GM12875 (cell line): ENCODE data around the gene CST4.

Experiments
- H3K4me3 ChIP-seq: one replicate; pipeline ENCODE4 v1.5.1; 2011; ENCODE audit warnings: low read depth, low read length, control low read depth
- CTCF ChIP-seq: IDR thresholded peaks from 2 replicates; pipeline ENCODE4 v1.5.1; 2011; ENCODE audit warnings: low read depth, mild to moderate bottlenecking, control low read depth, inconsistent platforms, low read length, moderate library complexity, borderline replicate concordance; ENCODE audit not compliant: insufficient read depth

CST4 gene

DNA sequence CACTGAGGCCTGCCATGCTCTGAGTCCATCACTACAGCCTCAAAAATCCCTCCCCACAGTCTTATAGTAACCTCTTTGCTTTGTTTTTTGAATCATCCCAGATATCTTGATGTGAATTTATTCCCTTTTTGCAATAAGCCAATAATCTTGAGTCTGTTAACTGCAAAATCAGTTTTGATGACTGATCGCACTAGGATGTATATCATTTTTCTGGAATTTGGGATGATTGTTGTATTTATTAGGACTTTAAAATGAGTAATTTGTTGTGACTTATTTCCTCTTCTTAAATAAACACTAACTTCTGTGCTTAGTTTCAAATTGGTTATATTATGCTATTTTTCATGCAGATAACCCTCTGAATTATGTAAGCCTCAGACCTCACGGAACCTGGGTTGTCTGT lies 5.6 kb downstream of the CST4 start:
- no peak overlapping the region for H3K4me3 ChIP-seq
- no peak for TF ChIP-seq CTCF

GRCh38 chr20:23680146-23680545 lies 8.7 kb downstream of the CST4 start:
- TF ChIP-seq CTCF: no peak
- H3K4me3 ChIP-seq: no peak overlapping the region

DNA sequence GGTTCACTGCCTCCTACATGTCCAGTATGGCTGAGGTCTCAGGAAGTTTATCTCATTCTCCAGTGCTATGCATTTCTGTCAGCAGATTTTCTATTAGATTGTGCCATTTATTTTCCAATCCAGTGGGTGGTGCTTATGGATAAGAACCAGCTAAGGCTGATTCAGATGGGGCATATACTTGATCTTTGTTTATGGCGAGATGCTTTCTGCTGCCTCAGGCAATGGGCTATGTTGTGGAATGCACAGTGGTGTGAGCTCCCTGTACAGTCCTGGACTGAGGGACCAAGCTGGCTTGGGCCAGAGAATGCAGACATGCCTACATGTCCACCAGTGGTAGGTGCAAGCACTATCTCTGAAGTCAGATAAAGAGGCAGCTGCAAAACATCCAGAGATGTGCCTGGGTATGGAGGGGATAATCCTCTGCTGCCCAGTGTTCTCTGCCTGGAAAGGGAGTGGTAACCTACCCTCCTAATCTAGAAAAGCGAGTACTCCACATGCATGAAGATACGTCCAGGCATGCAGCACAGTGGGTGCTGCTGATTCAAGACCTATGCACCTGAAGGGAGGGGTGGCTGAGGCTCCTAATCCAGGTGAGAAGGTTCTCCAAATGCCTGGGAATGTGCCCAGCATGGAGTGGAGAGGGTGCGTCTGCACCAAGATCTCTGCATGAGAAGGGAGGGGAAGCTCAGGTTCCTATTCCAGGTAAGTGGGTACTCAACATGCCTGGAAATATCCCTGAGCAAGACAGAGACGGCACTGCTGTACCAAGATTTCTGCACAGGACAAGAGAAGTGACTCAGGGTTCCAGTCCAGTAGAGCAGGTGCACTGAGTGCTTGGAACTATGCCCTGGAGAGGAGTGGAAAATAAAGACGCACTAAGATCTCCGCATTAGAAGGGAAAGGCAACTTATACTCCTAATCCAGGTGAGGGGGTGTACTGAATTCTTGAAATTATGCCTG lies 9.4 kb downstream of the CST4 start:
- H3K4me3 ChIP-seq: no peak overlapping the region
- no peak for TF ChIP-seq CTCF

- no peak overlapping the region for H3K4me3 ChIP-seq
- no peak for TF ChIP-seq CTCF
Observed at GRCh38 chr20:23673209-23673608, 15.6 kb downstream of the CST4 start.

DNA sequence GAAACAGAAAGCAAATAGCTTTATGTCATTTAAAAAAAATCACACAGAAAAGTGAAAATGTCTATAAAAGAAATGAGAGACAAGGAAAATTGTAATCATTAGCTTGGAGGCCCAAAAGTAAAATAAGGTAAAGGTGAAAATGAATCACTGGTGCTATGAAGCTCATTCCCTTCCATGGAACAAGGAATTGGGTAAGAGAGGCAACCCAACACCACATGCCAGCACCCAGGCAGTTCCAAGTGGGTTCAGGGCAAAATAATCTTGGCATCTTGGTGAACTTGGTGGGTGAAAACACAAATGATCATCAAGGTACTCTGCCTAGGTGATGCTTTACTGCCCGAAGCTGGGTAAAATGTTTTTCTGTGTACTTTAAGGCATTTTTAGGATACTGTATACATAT lies 16.7 kb downstream of the CST4 start:
- no peak for TF ChIP-seq CTCF
- H3K4me3 ChIP-seq: no peak overlapping the region

DNA sequence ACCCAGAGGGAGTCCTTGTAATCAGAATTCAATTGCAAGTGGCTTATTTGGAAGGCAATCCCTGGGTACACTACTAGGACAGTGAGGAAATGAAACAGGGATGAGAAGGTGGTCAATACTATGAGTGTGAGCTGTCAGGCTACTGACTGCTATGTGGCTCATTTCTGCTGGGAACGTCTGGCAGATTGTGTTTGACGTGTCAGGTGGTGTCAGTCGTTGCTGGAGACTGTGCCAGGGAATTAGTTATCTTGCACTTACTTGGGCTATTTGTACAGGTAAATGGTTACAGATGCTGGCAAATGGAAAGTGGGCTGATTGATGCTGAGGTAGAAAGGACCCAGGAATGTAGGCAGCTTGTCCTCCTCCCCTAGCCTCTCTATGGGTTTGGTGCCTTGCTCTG lies 17.4 kb downstream of the CST4 start:
- no peak overlapping the region for H3K4me3 ChIP-seq
- TF ChIP-seq CTCF: no peak

GRCh38 chr20:23670361-23670760 lies 18.5 kb downstream of the CST4 start:
- H3K4me3 ChIP-seq: no peak overlapping the region
- no peak for TF ChIP-seq CTCF
